ENCODE results near the gene MUC21.

MUC21 gene

GRCh38 chr6:30990422-30991086, 7.0 kb downstream of the MUC21 start:
- H3K4me3 ChIP-seq (ENCODE audit: low read depth, low read length, poor library complexity, severe bottlenecking): no peak overlapping the region
- H3K27me3 ChIP-seq (ENCODE audit: insufficient read depth, low read length): no peaks in the 10 kb centered on the region
- H4K20me1 ChIP-seq (ENCODE audit: insufficient read depth, low read length): no peaks in the 10 kb centered on the region
- no peaks in the 10 kb centered on the region for H3K9me2 ChIP-seq (ENCODE audit: low read depth, low read length)
- H3K9me3 ChIP-seq (ENCODE audit: low read length): no peaks in the 10 kb centered on the region
- H3K27ac ChIP-seq (ENCODE audit: low read depth, low read length, poor library complexity, severe bottlenecking): no peak overlapping the region
- H3K9ac ChIP-seq (ENCODE audit: low read length): no peak overlapping the region
- TF ChIP-seq CTCF (IDR thresholded peaks at IDR 0.05; ENCODE audit: low read length): no peak
- H3K79me2 ChIP-seq (ENCODE audit: insufficient read depth, low read length): no peaks in the 10 kb centered on the region
- no peak overlapping the region for H2AFZ ChIP-seq (ENCODE audit: low read length)
- no peaks in the 10 kb centered on the region for H3F3A ChIP-seq (ENCODE audit: insufficient read depth, low read length)
- peak overlapping the region; percentile 27; the same call in 1 of the 2 replicates for H3K4me2 ChIP-seq (ENCODE audit: low read length)
- H3K4me1 ChIP-seq (ENCODE audit: insufficient read depth, low read length, severe bottlenecking): no peaks in the 10 kb centered on the region
- no peaks in the 10 kb centered on the region for H3K36me3 ChIP-seq (ENCODE audit: insufficient read depth, low read length)

- H4K20me1 ChIP-seq (ENCODE audit: insufficient read depth, low read length): no peaks in the 10 kb centered on the region
- H3K36me3 ChIP-seq (ENCODE audit: insufficient read depth, low read length): no peaks in the 10 kb centered on the region
Measured at GRCh38 chr6:30991891-30992290, 8.4 kb downstream of the MUC21 start.

GRCh38 chr6:30997301-30997700, 13.8 kb downstream of the MUC21 start:
- H3K9ac ChIP-seq (ENCODE audit: low read length): no peak overlapping the region
- no peak overlapping the region for H3K4me2 ChIP-seq (ENCODE audit: low read length)
- H3K9me2 ChIP-seq (ENCODE audit: low read depth, low read length): no peaks in the 10 kb centered on the region
- H4K20me1 ChIP-seq (ENCODE audit: insufficient read depth, low read length): no peaks in the 10 kb centered on the region
- H3K4me3 ChIP-seq (ENCODE audit: low read depth, low read length, poor library complexity, severe bottlenecking): no peak overlapping the region
- H3K9me3 ChIP-seq (ENCODE audit: low read length): no peaks in the 10 kb centered on the region
- no peak overlapping the region for H3K27ac ChIP-seq (ENCODE audit: low read depth, low read length, poor library complexity, severe bottlenecking)
- H3F3A ChIP-seq (ENCODE audit: insufficient read depth, low read length): no peaks in the 10 kb centered on the region
- H3K79me2 ChIP-seq (ENCODE audit: insufficient read depth, low read length): no peaks in the 10 kb centered on the region
- no peaks in the 10 kb centered on the region for H3K27me3 ChIP-seq (ENCODE audit: insufficient read depth, low read length)
- H2AFZ ChIP-seq (ENCODE audit: low read length): no peak overlapping the region
- no peaks in the 10 kb centered on the region for H3K36me3 ChIP-seq (ENCODE audit: insufficient read depth, low read length)
- no peaks in the 10 kb centered on the region for H3K4me1 ChIP-seq (ENCODE audit: insufficient read depth, low read length, severe bottlenecking)
- TF ChIP-seq CTCF (IDR thresholded peaks at IDR 0.05; ENCODE audit: low read length): no peak

More at GRCh38 chr6:30991891-30992290, 8.4 kb downstream of the MUC21 start:
- TF ChIP-seq CTCF (IDR thresholded peaks at IDR 0.05; ENCODE audit: low read length) (no peak), EZH2 (IDR thresholded peaks at IDR 0.05; ENCODE audit: borderline replicate concordance, low read length) (no peak)
- Histone ChIP-seq H3K4me2 (ENCODE audit: low read length) (no peak overlapping the region), H3K27me3 (ENCODE audit: insufficient read depth, low read length) (no peaks in the 10 kb centered on the region), H3K9me3 (ENCODE audit: low read length) (no peaks in the 10 kb centered on the region), H3K9me2 (ENCODE audit: low read depth, low read length) (no peaks in the 10 kb centered on the region), H3F3A (ENCODE audit: insufficient read depth, low read length) (no peaks in the 10 kb centered on the region), H3K4me1 (ENCODE audit: insufficient read depth, low read length, severe bottlenecking) (no peaks in the 10 kb centered on the region), H3K27ac (ENCODE audit: low read depth, low read length, poor library complexity, severe bottlenecking) (no peak overlapping the region), H3K9ac (ENCODE audit: low read length) (no peak overlapping the region), H3K4me3 (ENCODE audit: low read depth, low read length, poor library complexity, severe bottlenecking) (no peak overlapping the region), H2AFZ (ENCODE audit: low read length) (no peak overlapping the region), H3K79me2 (ENCODE audit: insufficient read depth, low read length) (no peaks in the 10 kb centered on the region)

All from OCI-LY1 (cell line).